ENCODE measurements around the gene PGAP3.

- no peak for TF ChIP-seq RARB (CRISPR knock-in tag; IDR thresholded peaks at IDR 0.05)
- no peak for TF ChIP-seq PATZ1 (CRISPR knock-in tag; IDR thresholded peaks at IDR 0.05; ENCODE audit: borderline replicate concordance)
- no peak for TF ChIP-seq CREB5 (CRISPR knock-in tag; IDR thresholded peaks at IDR 0.05; ENCODE audit: low read depth)
- TF ChIP-seq ZFP3 (CRISPR knock-in tag; IDR thresholded peaks at IDR 0.05) = no peak
- no peak for TF ChIP-seq ZC3H10 (CRISPR knock-in tag; IDR thresholded peaks at IDR 0.05)
These were observed 13.3 kb upstream of the PGAP3 start for GRCh38 chr17:39701012-39701783.

All from SK-N-SH treated with all-trans-retinoic acid at 6 μM for 48 hours (cell line).